Right lobe of liver (tissue), 4 donors: ENCODE measurements around the gene EDNRB.

ENCODE experiments used
- CTCF ChIP-seq, 4 donors: fragments of 200-600 bp in 3 of 4; fragments of 450-650 bp in 1 of 4; IDR thresholded peaks; one replicate each; pipeline versions ENCODE4 v1.5.1 to v1.8.0; 2016 to 2022; ENCODE audit warnings: antibody characterized with exemption in 4 of 4, mild to moderate bottlenecking in 2 of 4
- POLR2A ChIP-seq: fragments of 450-650 bp; IDR thresholded peaks from one replicate; pipeline ENCODE4 v1.6.1; 2017; ENCODE audit warnings: antibody characterized with exemption, mild to moderate bottlenecking
- donor health status: DM: no; HTN: no; CAD: no.
- donor health status: DM: no; HTN: no; CAD: no.
- donor health status: DM: no; HTN: yes; CAD: no.

GRCh38 chr13:77916488-77916887 lies 2.1 kb downstream of the EDNRB start:
- TF ChIP-seq CTCF (IDR thresholded peaks at IDR 0.05) (no peak), POLR2A (no peak)
